Measurements from ENCODE around the gene LKAAEAR1.
"Not testable (repeated sequence)": the region's sequence is repeated elsewhere in the genome, so short reads cannot be mapped to it uniquely, and the experiment has no call there.

Gene LKAAEAR1

DNA sequence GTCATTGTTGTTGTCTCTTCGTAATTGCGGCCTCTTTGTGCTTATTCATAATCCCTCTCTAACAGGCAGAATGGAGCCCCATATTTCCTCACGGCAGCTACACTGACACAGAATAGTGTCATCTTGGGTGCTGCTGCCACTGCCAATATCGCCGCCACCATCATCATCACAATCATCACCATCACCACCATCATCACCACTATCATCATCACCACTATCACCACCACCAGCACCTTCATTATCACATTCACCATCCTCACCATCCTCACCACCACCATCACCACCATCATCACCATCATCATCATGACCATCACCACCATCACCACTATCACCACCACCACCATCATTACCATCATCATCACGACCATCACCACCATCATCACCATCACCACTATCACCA is 12.3 kb upstream of the LKAAEAR1 start:
- H3K9me3 ChIP-seq (ENCODE audit: control insufficient read depth in 2 of 2, low read length in 2 of 2): no peaks in the 10 kb centered on the region
- peaks cover 13 to 21% of the 10 kb centered on the region in 2 donors for H3K27me3 ChIP-seq (ENCODE audit: control insufficient read depth in 2 of 2, insufficient read depth in 2 of 2, low read length in 2 of 2)
- no peak overlapping the region for H3K9ac ChIP-seq (ENCODE audit: low read depth in 1 of 2, low read length in 2 of 2)
- H3K27ac ChIP-seq (ENCODE audit: low read depth in 2 of 2, low read length in 2 of 2): no peak overlapping the region
- H3K4me1 ChIP-seq (ENCODE audit: control insufficient read depth in 2 of 2, insufficient read depth in 2 of 2, low read length in 2 of 2): no peaks in the 10 kb centered on the region
- no peak overlapping the region for H3K4me3 ChIP-seq (ENCODE audit: low read length in 2 of 2)
- H3K36me3 ChIP-seq (ENCODE audit: control insufficient read depth in 2 of 2, insufficient read depth in 2 of 2, low read length in 2 of 2): peaks cover 0 to 2% of the 10 kb centered on the region in 2 donors

DNA sequence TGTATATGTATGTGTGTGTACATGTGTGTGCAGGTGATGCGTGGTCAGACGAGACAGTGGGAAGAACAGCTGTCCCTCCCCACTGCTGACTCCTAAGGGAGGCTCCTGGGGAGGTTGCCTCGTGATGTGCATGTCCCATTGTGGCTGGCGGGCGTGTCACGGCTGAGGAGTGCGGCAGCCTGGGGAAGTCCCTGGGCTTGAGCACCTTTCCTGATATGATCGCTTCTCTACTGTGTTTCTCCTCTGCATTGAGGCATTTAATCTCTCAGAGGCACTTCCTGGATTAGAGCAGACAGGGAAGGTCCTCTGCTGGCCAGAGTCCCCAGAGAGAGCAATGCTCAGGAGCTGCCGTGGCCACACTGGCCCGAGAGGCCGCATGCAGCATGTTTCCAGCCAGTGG is 11.7 kb upstream of the LKAAEAR1 start:
- Histone ChIP-seq H3K36me3 (ENCODE audit: control insufficient read depth in 2 of 2, insufficient read depth in 2 of 2, low read length in 2 of 2) (peaks cover 0 to 2% of the 10 kb centered on the region in 2 donors), H3K4me1 (ENCODE audit: control insufficient read depth in 2 of 2, insufficient read depth in 2 of 2, low read length in 2 of 2) (no peaks in the 10 kb centered on the region), H3K4me3 (ENCODE audit: low read length in 2 of 2) (no peak overlapping the region), H3K9ac (ENCODE audit: low read depth in 1 of 2, low read length in 2 of 2) (no peak overlapping the region), H3K27me3 (ENCODE audit: control insufficient read depth in 2 of 2, insufficient read depth in 2 of 2, low read length in 2 of 2) (peaks cover 8 to 15% of the 10 kb centered on the region in 2 donors), H3K27ac (ENCODE audit: low read depth in 2 of 2, low read length in 2 of 2) (no peak overlapping the region), H3K9me3 (ENCODE audit: control insufficient read depth in 2 of 2, low read length in 2 of 2) (no peaks in the 10 kb centered on the region)

DNA sequence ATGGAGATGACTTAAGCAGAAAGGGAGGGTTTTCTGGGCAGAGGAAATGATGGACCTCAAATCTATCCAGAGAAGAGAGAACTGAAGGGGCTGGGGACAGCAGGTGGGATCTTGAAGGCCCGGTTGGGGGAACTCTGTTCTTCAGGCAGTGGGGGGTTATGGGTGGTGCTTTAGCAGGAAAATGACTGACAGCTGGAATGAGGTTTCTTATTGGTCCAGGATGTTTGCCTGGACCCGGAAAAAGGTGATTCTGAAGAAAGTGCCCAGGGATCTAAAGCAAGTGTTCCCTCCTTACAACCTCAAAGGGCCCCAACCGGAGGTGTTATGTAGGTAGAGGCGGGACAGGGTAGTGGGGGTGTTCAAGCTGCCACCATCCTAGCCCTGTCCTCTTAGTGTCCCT is 11.3 kb upstream of the LKAAEAR1 start:
- Histone ChIP-seq H3K27me3 (ENCODE audit: control insufficient read depth in 2 of 2, insufficient read depth in 2 of 2, low read length in 2 of 2) (peaks cover 8 to 10% of the 10 kb centered on the region in 2 donors), H3K36me3 (ENCODE audit: control insufficient read depth in 2 of 2, insufficient read depth in 2 of 2, low read length in 2 of 2) (peaks cover 0 to 2% of the 10 kb centered on the region in 2 donors), H3K9me3 (ENCODE audit: control insufficient read depth in 2 of 2, low read length in 2 of 2) (no peaks in the 10 kb centered on the region), H3K27ac (ENCODE audit: low read depth in 2 of 2, low read length in 2 of 2) (no peak overlapping the region), H3K9ac (ENCODE audit: low read depth in 1 of 2, low read length in 2 of 2) (no peak overlapping the region), H3K4me3 (ENCODE audit: low read length in 2 of 2) (no peak overlapping the region), H3K4me1 (ENCODE audit: control insufficient read depth in 2 of 2, insufficient read depth in 2 of 2, low read length in 2 of 2) (no peaks in the 10 kb centered on the region)

DNA sequence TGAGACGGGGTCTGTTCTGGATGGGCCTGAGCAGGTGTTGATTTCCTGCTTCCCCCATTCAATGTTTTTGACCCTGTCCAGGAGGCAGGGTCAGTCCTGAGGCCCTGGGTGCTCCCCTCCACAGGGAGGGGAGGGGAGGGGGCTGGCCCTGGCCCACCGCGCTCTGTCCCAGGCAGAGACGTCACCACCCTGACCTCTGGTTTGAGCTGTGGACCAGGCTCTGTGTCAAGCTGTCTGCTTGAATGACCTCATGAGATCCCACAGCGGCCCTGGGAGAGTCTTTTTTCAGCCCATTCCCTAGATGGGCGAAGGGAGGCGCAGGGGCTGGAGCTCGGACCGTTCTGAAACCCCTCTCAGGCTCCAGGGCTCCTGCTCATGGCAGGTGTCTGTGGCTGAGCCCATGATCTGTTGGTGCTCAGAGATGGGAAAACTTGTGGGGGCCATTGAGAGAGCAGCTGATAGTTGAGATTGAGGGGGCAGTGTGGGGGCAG is 8.9 kb upstream of the LKAAEAR1 start:
- no peak overlapping the region for H3K4me3 ChIP-seq (ENCODE audit: low read length in 2 of 2)
- H3K9ac ChIP-seq (ENCODE audit: low read depth in 1 of 2, low read length in 2 of 2): no peak overlapping the region
- H3K9me3 ChIP-seq (ENCODE audit: control insufficient read depth in 2 of 2, low read length in 2 of 2): no peaks in the 10 kb centered on the region
- no peaks in the 10 kb centered on the region for H3K4me1 ChIP-seq (ENCODE audit: control insufficient read depth in 2 of 2, insufficient read depth in 2 of 2, low read length in 2 of 2)
- H3K27me3 ChIP-seq (ENCODE audit: control insufficient read depth in 2 of 2, insufficient read depth in 2 of 2, low read length in 2 of 2): peaks cover 11 to 17% of the 10 kb centered on the region in 2 donors
- no peak overlapping the region for H3K27ac ChIP-seq (ENCODE audit: low read depth in 2 of 2, low read length in 2 of 2)
- H3K36me3 ChIP-seq (ENCODE audit: control insufficient read depth in 2 of 2, insufficient read depth in 2 of 2, low read length in 2 of 2): peaks cover 0 to 2% of the 10 kb centered on the region in 2 donors

DNA sequence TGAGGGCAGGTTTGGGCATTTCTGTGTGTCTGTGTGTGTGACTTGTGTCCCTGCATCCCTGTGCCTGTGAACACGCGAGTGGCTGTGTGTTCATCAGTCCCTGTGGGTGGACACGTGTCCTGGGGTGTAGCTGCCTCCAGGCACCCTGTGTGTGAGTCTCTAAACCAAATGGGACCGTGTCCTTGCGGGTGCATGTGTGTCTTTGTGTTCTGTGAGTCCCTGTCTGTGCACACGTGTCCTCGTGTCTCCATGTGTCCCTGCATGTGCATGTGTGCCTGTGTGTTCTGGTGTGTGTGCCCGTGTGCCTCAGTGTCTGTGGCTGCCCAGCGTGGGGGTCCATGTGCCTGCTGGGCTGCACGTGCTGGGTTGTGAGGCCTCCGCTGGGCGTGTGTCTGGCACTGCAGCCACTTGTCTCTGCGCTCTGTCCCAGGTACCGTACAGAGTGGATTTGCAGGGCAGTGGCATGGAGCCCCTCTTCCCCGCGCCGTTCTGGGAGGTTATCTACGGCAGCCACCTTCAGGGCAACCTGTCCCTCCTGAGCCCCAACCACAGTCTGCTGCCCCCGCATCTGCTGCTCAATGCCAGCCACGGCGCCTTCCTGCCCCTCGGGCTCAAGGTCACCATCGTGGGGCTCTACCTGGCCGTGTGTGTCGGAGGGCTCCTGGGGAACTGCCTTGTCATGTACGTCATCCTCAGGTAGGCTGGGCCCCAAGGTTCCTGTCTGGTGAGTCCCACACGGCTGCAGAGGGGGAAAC is 8.2 kb upstream of the LKAAEAR1 start:
- no peaks in the 10 kb centered on the region for H3K4me1 ChIP-seq (ENCODE audit: control insufficient read depth in 2 of 2, insufficient read depth in 2 of 2, low read length in 2 of 2)
- no peaks in the 10 kb centered on the region for H3K36me3 ChIP-seq (ENCODE audit: control insufficient read depth in 2 of 2, insufficient read depth in 2 of 2, low read length in 2 of 2)
- no peak overlapping the region for H3K27ac ChIP-seq (ENCODE audit: low read depth in 2 of 2, low read length in 2 of 2)
- no peak overlapping the region for H3K9ac ChIP-seq (ENCODE audit: low read depth in 1 of 2, low read length in 2 of 2)
- H3K9me3 ChIP-seq (ENCODE audit: control insufficient read depth in 2 of 2, low read length in 2 of 2): no peaks in the 10 kb centered on the region
- H3K4me3 ChIP-seq (ENCODE audit: low read length in 2 of 2): no peak overlapping the region
- H3K27me3 ChIP-seq (ENCODE audit: control insufficient read depth in 2 of 2, insufficient read depth in 2 of 2, low read length in 2 of 2): peaks cover 11 to 17% of the 10 kb centered on the region in 2 donors

DNA sequence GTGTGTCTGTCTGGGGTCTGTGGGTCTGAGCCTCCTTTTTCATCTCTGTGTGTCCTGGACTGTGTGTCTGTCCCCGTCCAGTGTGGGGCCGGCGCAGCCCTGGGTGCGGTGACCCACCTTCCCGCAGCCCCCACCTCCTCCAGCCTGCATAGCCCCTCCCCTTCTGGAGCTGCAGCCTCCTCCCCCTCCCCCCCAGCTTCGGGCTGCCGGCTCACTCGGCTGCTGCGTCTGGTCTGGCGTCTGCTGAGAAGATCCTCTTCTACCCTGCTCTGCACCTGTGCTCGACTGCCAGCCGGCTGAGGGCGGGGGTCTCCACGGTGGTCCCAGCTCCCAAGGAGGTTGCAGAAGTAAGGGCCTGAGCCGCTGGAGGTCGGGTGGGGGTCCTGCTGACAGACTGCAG is 7.6 kb upstream of the LKAAEAR1 start:
- peaks cover 11 to 17% of the 10 kb centered on the region in 2 donors for H3K27me3 ChIP-seq (ENCODE audit: control insufficient read depth in 2 of 2, insufficient read depth in 2 of 2, low read length in 2 of 2)
- H3K9me3 ChIP-seq (ENCODE audit: control insufficient read depth in 2 of 2, low read length in 2 of 2): no peaks in the 10 kb centered on the region
- H3K4me3 ChIP-seq (ENCODE audit: low read length in 2 of 2): no peak overlapping the region
- H3K36me3 ChIP-seq (ENCODE audit: control insufficient read depth in 2 of 2, insufficient read depth in 2 of 2, low read length in 2 of 2): no peaks in the 10 kb centered on the region
- no peak overlapping the region for H3K27ac ChIP-seq (ENCODE audit: low read depth in 2 of 2, low read length in 2 of 2)
- no peaks in the 10 kb centered on the region for H3K4me1 ChIP-seq (ENCODE audit: control insufficient read depth in 2 of 2, insufficient read depth in 2 of 2, low read length in 2 of 2)
- no peak overlapping the region for H3K9ac ChIP-seq (ENCODE audit: low read depth in 1 of 2, low read length in 2 of 2)

DNA sequence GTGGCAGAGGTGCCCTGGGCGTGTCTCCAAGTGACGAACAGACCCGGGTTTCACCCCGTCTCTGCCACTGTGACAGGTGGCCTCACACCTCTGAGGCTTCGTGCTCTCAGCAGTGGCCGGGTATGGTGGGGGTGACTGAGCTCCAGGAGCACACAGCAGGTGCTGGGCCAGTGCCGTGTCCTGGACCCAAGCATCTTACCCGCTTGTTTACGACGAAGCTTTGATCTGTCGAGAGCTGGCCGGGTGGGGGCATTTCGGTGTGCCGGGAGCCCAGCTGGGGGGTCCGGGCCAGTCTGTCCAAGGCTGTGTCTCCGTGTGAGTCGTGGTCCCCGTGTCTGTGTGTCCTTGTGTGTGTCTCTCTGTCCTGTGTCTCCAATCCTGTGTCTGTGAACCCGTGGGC is 7.1 kb upstream of the LKAAEAR1 start:
- no peaks in the 10 kb centered on the region for H3K9me3 ChIP-seq (ENCODE audit: control insufficient read depth in 2 of 2, low read length in 2 of 2)
- no peak overlapping the region for H3K27ac ChIP-seq (ENCODE audit: low read depth in 2 of 2, low read length in 2 of 2)
- peaks cover 13 to 17% of the 10 kb centered on the region in 2 donors for H3K27me3 ChIP-seq (ENCODE audit: control insufficient read depth in 2 of 2, insufficient read depth in 2 of 2, low read length in 2 of 2)
- no peaks in the 10 kb centered on the region for H3K36me3 ChIP-seq (ENCODE audit: control insufficient read depth in 2 of 2, insufficient read depth in 2 of 2, low read length in 2 of 2)
- H3K4me1 ChIP-seq (ENCODE audit: control insufficient read depth in 2 of 2, insufficient read depth in 2 of 2, low read length in 2 of 2): no peaks in the 10 kb centered on the region
- H3K9ac ChIP-seq (ENCODE audit: low read depth in 1 of 2, low read length in 2 of 2): no peak overlapping the region
- no peak overlapping the region for H3K4me3 ChIP-seq (ENCODE audit: low read length in 2 of 2)

DNA sequence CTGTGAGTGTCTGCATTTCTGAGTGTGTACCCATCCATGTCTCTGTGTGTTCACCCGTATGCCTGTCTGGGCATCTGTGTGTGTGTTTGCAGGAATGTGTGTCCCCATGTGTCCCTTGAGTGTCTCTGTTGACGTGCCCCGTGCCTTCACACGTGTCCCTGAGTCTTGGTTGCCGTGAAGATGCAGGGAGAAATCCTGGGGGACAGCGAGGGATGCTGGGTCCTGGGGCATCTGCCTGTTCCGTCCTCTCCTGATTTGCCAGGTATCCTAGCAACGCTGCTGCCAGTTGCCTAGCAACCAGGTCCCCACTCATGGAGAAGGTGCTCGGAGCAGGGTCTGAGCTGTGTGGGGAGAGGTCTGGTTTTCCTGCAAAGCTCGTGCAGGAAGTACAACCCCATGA is 6.0 kb upstream of the LKAAEAR1 start:
- Histone ChIP-seq H3K4me3 (ENCODE audit: low read length in 2 of 2) (no peak overlapping the region), H3K36me3 (ENCODE audit: control insufficient read depth in 2 of 2, insufficient read depth in 2 of 2, low read length in 2 of 2) (no peaks in the 10 kb centered on the region), H3K9me3 (ENCODE audit: control insufficient read depth in 2 of 2, low read length in 2 of 2) (no peaks in the 10 kb centered on the region), H3K27me3 (ENCODE audit: control insufficient read depth in 2 of 2, insufficient read depth in 2 of 2, low read length in 2 of 2) (peaks cover 10 to 25% of the 10 kb centered on the region in 2 donors), H3K4me1 (ENCODE audit: control insufficient read depth in 2 of 2, insufficient read depth in 2 of 2, low read length in 2 of 2) (no peaks in the 10 kb centered on the region), H3K9ac (ENCODE audit: low read depth in 1 of 2, low read length in 2 of 2) (no peak overlapping the region), H3K27ac (ENCODE audit: low read depth in 2 of 2, low read length in 2 of 2) (no peak overlapping the region)

DNA sequence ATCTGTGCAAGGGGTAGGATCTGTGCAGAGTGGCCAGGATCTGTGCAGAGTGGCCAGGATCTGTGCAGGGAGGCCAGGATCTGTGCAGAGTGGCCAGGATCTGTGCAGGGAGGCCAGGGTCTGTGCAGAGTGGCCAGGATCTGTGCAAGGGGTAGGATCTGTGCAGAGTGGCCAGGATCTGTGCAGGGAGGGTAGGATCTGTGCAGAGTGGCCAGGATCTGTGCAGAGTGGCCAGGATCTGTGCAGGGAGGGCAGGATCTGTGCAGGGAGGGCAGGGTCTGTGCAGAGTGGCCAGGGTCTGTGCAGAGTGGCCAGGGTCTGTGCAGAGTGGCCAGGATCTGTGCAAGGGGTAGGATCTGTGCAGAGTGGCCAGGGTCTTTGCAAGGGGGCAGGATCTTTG is 4.4 kb upstream of the LKAAEAR1 start:
- not testable (repeated sequence) for H3K36me3 ChIP-seq (ENCODE audit: control insufficient read depth in 2 of 2, insufficient read depth in 2 of 2, low read length in 2 of 2); H3K4me1 ChIP-seq (ENCODE audit: control insufficient read depth in 2 of 2, insufficient read depth in 2 of 2, low read length in 2 of 2); H3K9ac ChIP-seq (ENCODE audit: low read depth in 1 of 2, low read length in 2 of 2); H3K4me3 ChIP-seq (ENCODE audit: low read length in 2 of 2); H3K27ac ChIP-seq (ENCODE audit: low read depth in 2 of 2, low read length in 2 of 2); H3K9me3 ChIP-seq (ENCODE audit: control insufficient read depth in 2 of 2, low read length in 2 of 2)
- H3K27me3 ChIP-seq (ENCODE audit: control insufficient read depth in 2 of 2, insufficient read depth in 2 of 2, low read length in 2 of 2): peaks cover 17 to 35% of the 10 kb centered on the region in 2 donors

DNA sequence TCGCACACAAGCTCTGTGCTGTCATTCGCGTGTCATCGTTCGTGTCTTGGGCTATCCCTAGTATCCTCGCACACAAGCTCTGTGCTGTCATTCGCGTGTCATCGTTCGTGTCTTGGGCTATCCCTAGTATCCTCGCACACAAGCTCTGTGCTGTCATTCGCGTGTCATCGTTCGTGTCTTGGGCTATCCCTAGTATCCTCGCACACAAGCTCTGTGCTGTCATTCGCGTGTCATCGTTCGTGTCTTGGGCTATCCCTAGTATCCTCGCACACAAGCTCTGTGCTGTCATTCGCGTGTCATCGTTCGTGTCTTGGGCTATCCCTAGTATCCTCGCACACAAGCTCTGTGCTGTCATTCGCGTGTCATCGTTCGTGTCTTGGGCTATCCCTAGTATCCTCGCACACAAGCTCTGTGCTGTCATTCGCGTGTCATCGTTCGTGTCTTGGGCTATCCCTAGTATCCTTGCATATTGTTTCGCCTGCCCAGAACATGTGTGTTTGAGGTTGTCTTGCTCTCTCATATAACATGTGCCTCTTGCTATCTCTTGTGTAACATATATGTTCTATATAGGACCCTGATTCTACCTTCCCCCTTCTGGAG is 3.1 kb upstream of the LKAAEAR1 start:
- not testable (repeated sequence) for H3K4me1 ChIP-seq (ENCODE audit: control insufficient read depth in 2 of 2, insufficient read depth in 2 of 2, low read length in 2 of 2)
- H3K27me3 ChIP-seq (ENCODE audit: control insufficient read depth in 2 of 2, insufficient read depth in 2 of 2, low read length in 2 of 2): peaks cover 20 to 38% of the 10 kb centered on the region in 2 donors

More for the DNA sequence above, 3.1 kb upstream of the LKAAEAR1 start:
- H3K4me3 ChIP-seq (ENCODE audit: low read length in 2 of 2); H3K9ac ChIP-seq (ENCODE audit: low read depth in 1 of 2, low read length in 2 of 2); H3K36me3 ChIP-seq (ENCODE audit: control insufficient read depth in 2 of 2, insufficient read depth in 2 of 2, low read length in 2 of 2); H3K9me3 ChIP-seq (ENCODE audit: control insufficient read depth in 2 of 2, low read length in 2 of 2); H3K27ac ChIP-seq (ENCODE audit: low read depth in 2 of 2, low read length in 2 of 2): not testable (repeated sequence)

Data from mucosa of rectum (tissue), 2 donors.